Mesenchymal stem cell (in vitro differentiated cells and primary cell): Measurements from ENCODE around the gene CDC73.
"Not testable (repeated sequence)": the region's sequence is repeated elsewhere in the genome, so short reads cannot be mapped to it uniquely, and the experiment has no call there.

Source experiments
- DNase-seq: peaks from one replicate; pipeline ENCODE4 v3.0.0-alpha.2; 2013
- H2AFZ ChIP-seq: one replicate; pipeline ENCODE4 v1.6.1; 2013; ENCODE audit warnings: low read depth, mild to moderate bottlenecking, control low read depth, inconsistent platforms, low read length, moderate library complexity
- H2AK5ac ChIP-seq: 2 replicates; pipeline ENCODE4 v1.6.1; 2013; ENCODE audit warnings: low read length, moderate library complexity, mild to moderate bottlenecking, inconsistent platforms; ENCODE audit not compliant: severe bottlenecking
- H2BK120ac ChIP-seq: one replicate; pipeline ENCODE4 v1.6.1; 2013; ENCODE audit warnings: low read depth, mild to moderate bottlenecking, inconsistent platforms, low read length, moderate library complexity
- H2BK12ac ChIP-seq, 2 experiments: one replicate each; pipeline ENCODE4 v1.6.1; 2013; ENCODE audit warnings: inconsistent platforms in 2 of 2, low read length in 2 of 2, mild to moderate bottlenecking in 2 of 2, moderate library complexity in 2 of 2, control low read depth in 1 of 2
- H2BK15ac ChIP-seq: one replicate; pipeline ENCODE4 v1.6.1; 2013; ENCODE audit warnings: mild to moderate bottlenecking, low read depth, inconsistent platforms; ENCODE audit not compliant: poor library complexity, severe bottlenecking
- H2BK5ac ChIP-seq: 2 replicates; pipeline ENCODE4 v1.6.1; 2013; ENCODE audit warnings: low read depth, mild to moderate bottlenecking, low read length, control low read depth, inconsistent platforms; ENCODE audit not compliant: poor library complexity, severe bottlenecking
- H3K14ac ChIP-seq, 2 experiments: one replicate each; pipeline ENCODE4 v1.6.1; 2013; ENCODE audit warnings: inconsistent platforms in 2 of 2, low read length in 2 of 2, control low read depth in 1 of 2, mild to moderate bottlenecking in 1 of 2, moderate library complexity in 1 of 2
- H3K18ac ChIP-seq, 2 experiments: one replicate each; pipeline ENCODE4 v1.6.1; 2013; ENCODE audit warnings: inconsistent platforms in 2 of 2, low read length in 2 of 2, control low read depth in 1 of 2, low read depth in 1 of 2, mild to moderate bottlenecking in 1 of 2
- H3K23ac ChIP-seq, 2 experiments: one replicate each; pipeline ENCODE4 v1.6.1; 2013; ENCODE audit warnings: inconsistent platforms in 2 of 2, low read length in 2 of 2, mild to moderate bottlenecking in 2 of 2, moderate library complexity in 2 of 2, control low read depth in 1 of 2
- H3K27ac ChIP-seq: 2 replicates; pipeline ENCODE4 v1.5.1; 2013; ENCODE audit warnings: mild to moderate bottlenecking, moderate library complexity, low read length, control low read depth, inconsistent platforms; ENCODE audit not compliant: poor library complexity, severe bottlenecking
- H3K27me3 ChIP-seq, 2 experiments: 2 replicates each; pipeline versions ENCODE4 v1.6.1 to v1.7.0; 2013; ENCODE audit warnings: low read length in 2 of 2, mild to moderate bottlenecking in 2 of 2, moderate library complexity in 2 of 2, control low read depth in 1 of 2, inconsistent platforms in 1 of 2; ENCODE audit not compliant: control insufficient read depth in 1 of 2, insufficient read depth in 1 of 2
- H3K36me3 ChIP-seq, 2 experiments: 2 replicates each; pipeline versions ENCODE4 v1.6.1 to v1.7.0; 2013; ENCODE audit warnings: low read length in 2 of 2, control low read depth in 1 of 2, inconsistent platforms in 1 of 2, low read depth in 1 of 2, mild to moderate bottlenecking in 1 of 2; ENCODE audit not compliant: insufficient read depth in 2 of 2, control insufficient read depth in 1 of 2
- H3K4ac ChIP-seq, 2 experiments: one replicate each; pipeline ENCODE4 v1.6.1; 2013; ENCODE audit warnings: inconsistent platforms in 2 of 2, low read length in 2 of 2, mild to moderate bottlenecking in 2 of 2, moderate library complexity in 2 of 2, control low read depth in 1 of 2, low read depth in 1 of 2
- H3K4me1 ChIP-seq: 2 replicates; pipeline ENCODE4 v1.6.1; 2013; ENCODE audit warnings: low read depth, low read length, control low read depth; ENCODE audit not compliant: control insufficient read depth, insufficient read depth
- H3K4me2 ChIP-seq: 2 replicates; pipeline ENCODE4 v1.6.1; 2013; ENCODE audit warnings: low read length, mild to moderate bottlenecking, inconsistent platforms; ENCODE audit not compliant: poor library complexity, severe bottlenecking
- H3K4me3 ChIP-seq, 2 experiments: 2 replicates each; pipeline versions ENCODE4 v1.5.1 to v1.7.0; 2013; ENCODE audit warnings: low read length in 2 of 2, mild to moderate bottlenecking in 2 of 2, control low read depth in 1 of 2, low read depth in 1 of 2; ENCODE audit not compliant: insufficient read depth in 1 of 2
- H3K79me1 ChIP-seq: replicated peaks from 2 replicates; pipeline ENCODE4 v1.6.1; 2013; ENCODE audit warnings: mild to moderate bottlenecking, control low read depth, low read length, inconsistent platforms; ENCODE audit not compliant: poor library complexity, severe bottlenecking
- H3K9ac ChIP-seq: 2 replicates; pipeline ENCODE4 v1.7.0; 2013; ENCODE audit warnings: mild to moderate bottlenecking, low read length, moderate library complexity
- H3K9me3 ChIP-seq: 2 replicates; pipeline ENCODE4 v1.7.0; 2013; ENCODE audit warnings: mild to moderate bottlenecking, low read length; ENCODE audit not compliant: control insufficient read depth
- H4K8ac ChIP-seq: one replicate; pipeline ENCODE4 v1.6.1; 2013; ENCODE audit warnings: inconsistent platforms, mild to moderate bottlenecking, low read length, moderate library complexity
- H4K91ac ChIP-seq: one replicate; pipeline ENCODE4 v1.6.1; 2013; ENCODE audit warnings: mild to moderate bottlenecking, low read length, inconsistent platforms
- WGBS: methylation state at CpG from one replicate; pipeline ENCODE4 v1.1.7; 2013; ENCODE audit warnings: mixed read lengths; 5-methylcytosine and 5-hydroxymethylcytosine counted together

CDC73 gene

DNA sequence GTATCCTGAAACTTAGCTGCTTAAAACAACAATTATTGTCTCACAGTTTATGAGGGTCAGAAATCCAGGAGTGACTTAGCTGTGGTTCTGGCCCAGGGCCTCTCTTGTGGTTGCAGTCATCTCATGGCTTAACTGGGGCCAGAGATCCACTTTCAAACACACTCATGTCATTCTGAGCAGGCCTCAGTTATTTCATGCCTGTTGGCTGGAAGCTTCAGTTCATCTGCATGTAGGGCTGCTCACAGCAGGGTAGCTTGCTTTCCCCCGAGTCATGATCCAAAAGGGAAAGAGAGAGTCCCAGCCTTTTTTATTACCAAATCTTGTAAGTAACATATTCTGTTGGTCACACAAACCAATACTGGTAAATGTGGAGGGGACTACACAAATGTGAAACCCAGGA is 161.2 kb downstream of the CDC73 start:
- H2BK15ac ChIP-seq: no peak overlapping the region
- H3K36me3 ChIP-seq: peaks cover 0 to 4% of the 10 kb centered on the region in 2 experiments
- H2BK120ac ChIP-seq: no peak overlapping the region
- no peak overlapping the region for H4K91ac ChIP-seq
- H3K27ac ChIP-seq: no peak overlapping the region
- no peak for DNase-seq
- H3K14ac ChIP-seq: no peak overlapping the region
- no peak overlapping the region for H3K18ac ChIP-seq
- peaks cover 3% of the 10 kb centered on the region for H3K4me1 ChIP-seq
- H3K4me3 ChIP-seq: no peak overlapping the region
- no peak overlapping the region for H2BK5ac ChIP-seq
- H3K79me1 ChIP-seq: no peaks in the 10 kb centered on the region
- no peak overlapping the region for H3K4me2 ChIP-seq
- H2BK12ac ChIP-seq: no peak overlapping the region
- no peak overlapping the region for H3K23ac ChIP-seq
- no peak overlapping the region for H2AK5ac ChIP-seq
- no peak overlapping the region for H3K4ac ChIP-seq
- no peaks in the 10 kb centered on the region for H3K27me3 ChIP-seq
- no peak overlapping the region for H4K8ac ChIP-seq
- no peak overlapping the region for H2AFZ ChIP-seq
- peaks cover 4% of the 10 kb centered on the region for H3K9me3 ChIP-seq
- 100% methylated on average over 1 of the region's 1 CpG for WGBS
- no peak overlapping the region for H3K9ac ChIP-seq

DNA sequence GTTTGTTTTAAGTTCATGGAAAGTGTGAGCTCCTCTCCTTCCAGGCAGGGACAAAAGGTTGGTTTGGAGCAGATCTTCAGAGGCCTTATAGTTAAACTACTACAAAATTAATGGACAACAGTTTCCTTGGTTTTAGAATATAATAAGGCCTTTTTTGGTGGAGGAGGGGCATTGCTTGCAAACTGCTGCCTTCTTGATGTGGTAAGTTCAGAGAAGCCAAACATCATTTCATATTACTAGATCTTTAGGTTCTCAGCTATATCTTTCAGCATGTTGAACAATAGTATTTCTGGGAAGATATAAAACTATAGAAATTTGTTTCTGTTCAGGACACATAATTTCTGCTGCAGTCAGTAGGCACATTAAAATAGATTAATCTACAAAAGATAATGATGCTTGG is 162.4 kb downstream of the CDC73 start:
- Histone ChIP-seq H3K79me1 (no peaks in the 10 kb centered on the region), H2BK5ac (no peak overlapping the region), H2AK5ac (no peak overlapping the region), H3K14ac (no peak overlapping the region), H2AFZ (no peak overlapping the region), H3K4me3 (no peak overlapping the region), H3K4me1 (peaks cover 3% of the 10 kb centered on the region), H3K27me3 (no peaks in the 10 kb centered on the region), H2BK15ac (no peak overlapping the region), H3K4ac (no peak overlapping the region), H4K91ac (no peak overlapping the region), H3K18ac (no peak overlapping the region), H2BK120ac (no peak overlapping the region), H3K36me3 (no peaks in the 10 kb centered on the region), H2BK12ac (no peak overlapping the region), H3K23ac (no peak overlapping the region), H4K8ac (no peak overlapping the region), H3K9ac (no peak overlapping the region), H3K4me2 (no peak overlapping the region), H3K27ac (no peak overlapping the region), H3K9me3 (peaks cover 4% of the 10 kb centered on the region)
- DNase-seq: no peak

DNA sequence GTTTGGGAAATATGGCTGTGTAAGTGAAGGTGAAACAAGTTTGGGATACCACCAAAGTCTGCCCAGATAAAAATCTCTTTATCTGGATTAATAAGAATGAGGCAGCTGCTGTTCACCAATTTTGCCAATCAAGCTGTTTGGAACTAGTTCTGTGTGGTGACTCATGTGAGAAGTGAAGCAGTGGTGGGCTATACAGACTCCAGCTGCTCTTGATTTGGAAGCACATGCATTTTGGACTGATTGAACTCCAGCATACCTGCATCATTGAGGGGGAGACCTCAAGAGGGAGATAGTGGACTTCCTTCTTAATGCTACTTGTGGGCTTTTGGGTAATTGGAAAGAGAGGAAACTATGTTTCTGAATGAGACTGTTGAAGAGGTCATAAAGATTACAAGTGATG is 163.8 kb downstream of the CDC73 start:
- no peak overlapping the region for H2BK5ac ChIP-seq
- H2AFZ ChIP-seq: no peak overlapping the region
- no peak overlapping the region for H3K4ac ChIP-seq
- H3K9me3 ChIP-seq: peaks cover 4% of the 10 kb centered on the region
- peaks cover 3% of the 10 kb centered on the region for H3K4me1 ChIP-seq
- no peak for DNase-seq
- no peak overlapping the region for H2AK5ac ChIP-seq
- no peak overlapping the region for H2BK120ac ChIP-seq
- no peak overlapping the region for H3K18ac ChIP-seq
- H3K9ac ChIP-seq: no peak overlapping the region
- no peak overlapping the region for H2BK12ac ChIP-seq
- H3K27ac ChIP-seq: no peak overlapping the region
- no peak overlapping the region for H3K4me3 ChIP-seq
- H4K8ac ChIP-seq: no peak overlapping the region
- H3K79me1 ChIP-seq: no peaks in the 10 kb centered on the region
- H3K27me3 ChIP-seq: no peaks in the 10 kb centered on the region
- H4K91ac ChIP-seq: no peak overlapping the region
- H2BK15ac ChIP-seq: no peak overlapping the region
- H3K36me3 ChIP-seq: no peaks in the 10 kb centered on the region
- H3K23ac ChIP-seq: no peak overlapping the region
- H3K4me2 ChIP-seq: no peak overlapping the region
- no peak overlapping the region for H3K14ac ChIP-seq

DNA sequence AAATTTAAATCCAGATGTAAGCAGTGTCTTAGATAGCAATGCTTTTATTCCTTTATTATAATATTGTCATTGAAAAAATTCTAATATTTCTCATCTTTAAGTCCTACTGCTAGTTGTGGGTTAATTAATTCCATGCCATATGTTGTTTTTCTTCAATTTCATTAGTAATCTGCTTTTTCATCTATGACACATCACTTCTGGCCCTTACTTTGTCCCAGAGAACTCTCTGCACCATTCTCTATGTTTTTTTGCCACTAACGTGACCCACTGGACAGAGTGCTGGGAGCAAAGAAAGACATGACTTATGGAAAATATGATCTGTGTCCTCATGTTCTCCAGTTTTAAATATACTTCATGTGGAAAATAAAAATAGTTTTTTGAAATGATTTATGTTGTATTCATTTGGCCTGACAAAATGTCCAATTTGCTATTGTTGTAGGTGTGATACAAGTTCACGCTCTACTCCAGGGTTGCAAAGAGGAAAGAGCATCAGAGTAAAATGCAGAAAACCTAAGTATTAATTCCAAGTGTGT is 166.8 kb downstream of the CDC73 start:
- H3K36me3 ChIP-seq, H2BK5ac ChIP-seq, DNase-seq, H3K4me1 ChIP-seq, H3K9me3 ChIP-seq, H2AK5ac ChIP-seq, H3K79me1 ChIP-seq, H2BK12ac ChIP-seq, H3K4ac ChIP-seq, H4K8ac ChIP-seq, H3K23ac ChIP-seq, H2BK15ac ChIP-seq, H4K91ac ChIP-seq, H3K18ac ChIP-seq, H2BK120ac ChIP-seq, H3K27me3 ChIP-seq, H2AFZ ChIP-seq, H3K4me2 ChIP-seq, H3K27ac ChIP-seq, H3K14ac ChIP-seq, H3K4me3 ChIP-seq, H3K9ac ChIP-seq: not testable (repeated sequence)
- WGBS: 100% methylated on average over 1 of the region's 2 CpGs
